Keratinocyte (primary cell): ENCODE data around the gene MMP11. TPM values are rescaled to one million over a fixed set of nuclear protein-coding genes. Genes with fewer than 3 reads are reported as not detected.

Source experiments
- DNase-seq: peaks from one replicate; pipeline ENCODE4 v3.0.0-alpha.2; 2011; ENCODE audit warnings: low read depth, missing footprints, low spot score
- FAIRE-seq: peaks from 2 replicates; lab custom pipeline; 2011; peaks lifted over from hg19 to GRCh38; lab: Jason Lieb, UNC
- H2AFZ ChIP-seq: 2 replicates; pipeline ENCODE4 v1.6.0; 2012; ENCODE audit warnings: low read length, control low read depth, inconsistent platforms; ENCODE audit not compliant: control insufficient read depth
- H3K27ac ChIP-seq: 2 replicates; pipeline ENCODE4 v1.5.1; 2011; ENCODE audit warnings: low read length; ENCODE audit not compliant: control insufficient read depth, insufficient read depth
- H3K27me3 ChIP-seq: 3 replicates; pipeline ENCODE4 v1.6.0; 2011; ENCODE audit warnings: low read length; ENCODE audit not compliant: control insufficient read depth, insufficient read depth; ENCODE audit errors: extremely low read depth
- H3K36me3 ChIP-seq, 2 experiments: 2 replicates in 1 of 2; 3 replicates in 1 of 2; pipeline ENCODE4 v1.5.1; 2011; ENCODE audit warnings: low read length in 2 of 2, mild to moderate bottlenecking in 1 of 2; ENCODE audit not compliant: control insufficient read depth in 2 of 2, insufficient read depth in 2 of 2; ENCODE audit errors: extremely low read depth in 1 of 2
- H3K4me1 ChIP-seq: 3 replicates; pipeline ENCODE4 v1.5.1; 2011; ENCODE audit warnings: low read length; ENCODE audit not compliant: control insufficient read depth, insufficient read depth; ENCODE audit errors: extremely low read depth
- H3K4me2 ChIP-seq: 3 replicates; pipeline ENCODE4 v1.6.0; 2011; ENCODE audit warnings: low read depth, low read length; ENCODE audit not compliant: control insufficient read depth, insufficient read depth; ENCODE audit errors: extremely low read depth
- H3K4me3 ChIP-seq, 3 experiments: fragments of 200-600 bp in 1 of 3; sonication (generic) in 1 of 3; 2 replicates in 2 of 3; 3 replicates in 1 of 3; pipeline ENCODE4 v1.5.1; 2011 to 2016; ENCODE audit warnings: low read length in 3 of 3, mild to moderate bottlenecking in 3 of 3, control low read depth in 2 of 3, inconsistent platforms in 1 of 3, low read depth in 1 of 3, mixed read lengths in 1 of 3, mixed run types in 1 of 3, moderate library complexity in 1 of 3; ENCODE audit not compliant: control insufficient read depth in 2 of 3, insufficient read depth in 2 of 3; ENCODE audit errors: extremely low read depth in 1 of 3
- H3K79me2 ChIP-seq: 2 replicates; pipeline ENCODE4 v1.6.0; 2012; ENCODE audit warnings: low read length; ENCODE audit not compliant: control insufficient read depth, insufficient read depth
- H3K9ac ChIP-seq: 3 replicates; pipeline ENCODE4 v1.6.0; 2011; ENCODE audit warnings: low read length; ENCODE audit not compliant: control insufficient read depth, insufficient read depth; ENCODE audit errors: extremely low read depth
- H3K9me1 ChIP-seq: 3 replicates; pipeline ENCODE4 v1.6.0; 2011; ENCODE audit warnings: low read length; ENCODE audit not compliant: control insufficient read depth, insufficient read depth; ENCODE audit errors: extremely low read depth
- H3K9me3 ChIP-seq: 2 replicates; pipeline ENCODE4 v1.5.1; 2012; ENCODE audit warnings: low read depth, low read length; ENCODE audit not compliant: control insufficient read depth
- H4K20me1 ChIP-seq: 3 replicates; pipeline ENCODE4 v1.6.0; 2011; ENCODE audit warnings: low read length; ENCODE audit not compliant: control insufficient read depth, insufficient read depth; ENCODE audit errors: extremely low read depth
- EZH2 ChIP-seq: IDR thresholded peaks from one replicate; pipeline ENCODE4 v1.6.1; 2012; ENCODE audit warnings: inconsistent platforms, mild to moderate bottlenecking, low read length, moderate library complexity
- dilution Hi-C: fragments of 300-500 bp; cut with MboI; formaldehyde crosslinking; loops from one replicate; pipeline ENCODE4 v1.7.0; 2020; ENCODE audit warnings: low sequenced_read_pairs; ENCODE audit not compliant: extremely low pct_ligation_motif_present
- polyA plus RNA-seq, 5 experiments: library from polyadenylated mRNA; depleted of rRNA in 3 of 5; stranded (reverse) in 3 of 5; stranded (forward) in 1 of 5; unstranded in 1 of 5; fragments of >200 nt; gene quantifications; 1 replicate in 1 of 5; 2 replicates in 3 of 5; 3 replicates in 1 of 5; pipeline versions ENCODE4 v1.2.1 to v1.2.3, GENCODE V29; 2011 to 2012; ENCODE audit warnings: missing spikeins in 2 of 5, low read depth in 1 of 5, low replicate concordance in 1 of 5
- TF ChIP-seq, protein P1 (sequence below), 3 experiments: IDR thresholded peaks in 1 of 3; conservative IDR thresholded peaks in 1 of 3; optimal IDR thresholded peaks in 1 of 3; 2 replicates in 2 of 3; 3 replicates in 1 of 3; pipeline versions ENCODE3 to v1.5.1; 2011; ENCODE audit warnings: low read length in 3 of 3, mild to moderate bottlenecking in 3 of 3, moderate library complexity in 2 of 3, control low read depth in 1 of 3, inconsistent platforms in 1 of 3; ENCODE audit not compliant: insufficient read depth in 2 of 3; ENCODE audit errors: extremely low read depth in 1 of 3

The MMP11 gene
- polyA plus RNA-seq, 1 donor (not counting 4 experiments of a cell fraction or from before 2014, with no cell fraction given) = 0.13 TPM

DNA sequence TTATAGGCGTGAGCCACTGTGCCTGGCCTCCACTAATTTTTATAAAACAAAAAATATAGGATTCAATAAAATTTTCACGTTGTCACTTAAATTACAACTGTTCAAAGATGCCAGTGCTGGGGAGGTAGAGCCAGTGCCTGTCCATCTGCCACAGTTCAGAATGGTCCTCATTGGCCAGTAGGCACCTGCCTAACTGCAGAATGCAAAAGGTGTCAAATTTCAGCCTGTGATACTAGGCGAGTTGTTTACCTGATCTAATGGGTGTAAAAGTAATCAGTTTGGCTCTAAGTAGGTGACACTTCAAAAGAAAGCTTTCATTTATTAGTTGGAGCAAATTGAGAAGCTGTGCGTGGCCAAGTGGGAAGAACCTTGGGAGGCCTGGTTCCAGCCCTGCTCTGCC lies 16.5 kb downstream of the MMP11 start:
- no peak overlapping the region for H3K4me2 ChIP-seq
- no peak overlapping the region for H3K9ac ChIP-seq
- H2AFZ ChIP-seq = no peak overlapping the region
- FAIRE-seq (no peak), DNase-seq (no peak)
- dilution Hi-C loops = no loop called here
- peaks cover 13% of the 10 kb centered on the region for H4K20me1 ChIP-seq
- no peaks in the 10 kb centered on the region for H3K27me3 ChIP-seq
- peaks cover 51% of the 10 kb centered on the region for H3K79me2 ChIP-seq
- H3K9me1 ChIP-seq = no peaks in the 10 kb centered on the region
- peaks cover 12 to 13% of the 10 kb centered on the region in 2 experiments for H3K36me3 ChIP-seq
- H3K9me3 ChIP-seq = no peaks in the 10 kb centered on the region
- no peak overlapping the region for H3K4me3 ChIP-seq
- TF ChIP-seq, protein P1, sequence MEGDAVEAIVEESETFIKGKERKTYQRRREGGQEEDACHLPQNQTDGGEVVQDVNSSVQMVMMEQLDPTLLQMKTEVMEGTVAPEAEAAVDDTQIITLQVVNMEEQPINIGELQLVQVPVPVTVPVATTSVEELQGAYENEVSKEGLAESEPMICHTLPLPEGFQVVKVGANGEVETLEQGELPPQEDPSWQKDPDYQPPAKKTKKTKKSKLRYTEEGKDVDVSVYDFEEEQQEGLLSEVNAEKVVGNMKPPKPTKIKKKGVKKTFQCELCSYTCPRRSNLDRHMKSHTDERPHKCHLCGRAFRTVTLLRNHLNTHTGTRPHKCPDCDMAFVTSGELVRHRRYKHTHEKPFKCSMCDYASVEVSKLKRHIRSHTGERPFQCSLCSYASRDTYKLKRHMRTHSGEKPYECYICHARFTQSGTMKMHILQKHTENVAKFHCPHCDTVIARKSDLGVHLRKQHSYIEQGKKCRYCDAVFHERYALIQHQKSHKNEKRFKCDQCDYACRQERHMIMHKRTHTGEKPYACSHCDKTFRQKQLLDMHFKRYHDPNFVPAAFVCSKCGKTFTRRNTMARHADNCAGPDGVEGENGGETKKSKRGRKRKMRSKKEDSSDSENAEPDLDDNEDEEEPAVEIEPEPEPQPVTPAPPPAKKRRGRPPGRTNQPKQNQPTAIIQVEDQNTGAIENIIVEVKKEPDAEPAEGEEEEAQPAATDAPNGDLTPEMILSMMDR (optimal IDR thresholded peaks at IDR 0.05 in 1 of 3, IDR thresholded peaks at IDR 0.05 in 1 of 3, conservative IDR thresholded peaks at IDR 0.05 in 1 of 3; ENCODE audit: extremely low read depth in 1 of 3, insufficient read depth in 2 of 3, low read length in 3 of 3) = no peak
- no peak for TF ChIP-seq EZH2
- no peak overlapping the region for H3K27ac ChIP-seq
- H3K4me1 ChIP-seq = peaks cover 12% of the 10 kb centered on the region

- FAIRE-seq = no peak
- no peak overlapping the region for H3K4me3 ChIP-seq
- no peak overlapping the region for H3K9ac ChIP-seq
- dilution Hi-C loops = no loop called here
- DNase-seq = no peak
- H3K36me3 ChIP-seq = peaks cover 12 to 13% of the 10 kb centered on the region in 2 experiments
- no peak for TF ChIP-seq EZH2
- TF ChIP-seq, protein P1 (optimal IDR thresholded peaks at IDR 0.05 in 1 of 3, IDR thresholded peaks at IDR 0.05 in 1 of 3, conservative IDR thresholded peaks at IDR 0.05 in 1 of 3; ENCODE audit: extremely low read depth in 1 of 3, insufficient read depth in 2 of 3, low read length in 3 of 3) = peak in 1 of 3 experiments; percentile 7
- H3K9me3 ChIP-seq = no peaks in the 10 kb centered on the region
- peaks cover 12% of the 10 kb centered on the region for H3K4me1 ChIP-seq
- no peaks in the 10 kb centered on the region for H3K27me3 ChIP-seq
- H2AFZ ChIP-seq = no peak overlapping the region
- H3K27ac ChIP-seq = no peak overlapping the region
- H3K9me1 ChIP-seq = no peaks in the 10 kb centered on the region
- no peak overlapping the region for H3K4me2 ChIP-seq
- H3K79me2 ChIP-seq = peaks cover 51% of the 10 kb centered on the region
- H4K20me1 ChIP-seq = peaks cover 13% of the 10 kb centered on the region
These were observed 17.0 kb downstream of the MMP11 start for GRCh38 chr22:23789638-23790037.
